ENCODE data around the gene BTBD2. TPM values are rescaled to one million over a fixed set of nuclear protein-coding genes. Genes with fewer than 3 reads are reported as not detected.

BTBD2 gene
- total RNA-seq, 5 donors from 2014 or later (not counting 1 experiment from before 2014, with no cell fraction given) = 52.2 to 79.8 (median 73.6) TPM

DNA sequence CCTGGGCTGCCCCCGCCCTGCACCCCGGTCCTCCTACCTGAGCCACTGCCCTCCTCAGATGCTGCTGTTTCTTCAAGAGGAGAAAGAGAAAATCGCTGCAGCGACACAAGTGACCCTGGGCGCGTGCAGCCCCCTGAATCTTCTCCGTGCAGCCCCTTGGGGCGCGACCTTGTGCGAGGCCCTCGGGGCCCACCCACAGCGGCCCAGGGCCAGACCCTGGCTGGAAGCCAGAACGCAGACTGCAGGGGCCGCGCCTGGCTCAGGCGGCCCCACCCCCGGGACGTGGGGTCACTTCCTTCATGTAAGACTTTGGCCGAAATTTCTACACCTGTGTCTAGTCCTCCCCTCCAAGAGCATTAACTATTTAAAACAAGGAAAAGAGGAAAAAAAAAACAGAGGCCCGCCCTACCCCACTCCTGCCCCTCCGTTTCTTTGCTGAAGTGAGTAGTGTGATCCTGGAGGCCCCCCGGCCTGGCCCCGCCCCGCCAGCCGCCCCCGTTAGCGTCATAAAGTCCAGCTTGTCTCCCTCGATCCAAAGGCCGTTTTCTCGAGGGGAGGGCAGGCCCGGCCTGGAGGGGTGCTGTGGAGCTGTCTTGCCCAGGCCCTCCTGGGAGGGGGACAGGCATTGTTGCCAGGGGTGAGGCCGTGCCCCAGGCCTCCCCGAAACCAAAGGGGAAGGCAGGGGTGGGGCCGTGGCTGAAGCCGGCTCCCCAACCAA is 35.3 kb downstream of the BTBD2 start:
- DNase-seq (no peak), ATAC-seq (replicated peaks in 1 of 4) (no peak)
- Mint-ChIP-seq H3K4me3 (no peak overlapping the region), H3K36me3 (peaks cover 22% of the 10 kb centered on the region), H3K27ac (no peak overlapping the region), H3K9me3 (no peaks in the 10 kb centered on the region), H3K27me3 (no peaks in the 10 kb centered on the region), H3K4me1 (no peaks in the 10 kb centered on the region)
- Histone ChIP-seq H3K9me3 (no peaks in the 10 kb centered on the region), H3K4me3 (ENCODE audit: control insufficient read depth in 1 of 2, extremely low read depth in 1 of 2, low read length in 1 of 2) (no peak overlapping the region), H3K27me3 (replicated peaks in 1 of 2; ENCODE audit: control insufficient read depth in 2 of 2, extremely low read depth in 1 of 2, insufficient read depth in 2 of 2, low read length in 1 of 2) (no peaks in the 10 kb centered on the region), H3K27ac (ENCODE audit: low read length) (no peak overlapping the region), H3K36me3 (ENCODE audit: control insufficient read depth in 2 of 2, extremely low read depth in 1 of 2, insufficient read depth in 1 of 2, low read length in 1 of 2) (peaks cover 13 to 57% of the 10 kb centered on the region in 2 donors), H3K4me1 (ENCODE audit: control insufficient read depth in 1 of 2, extremely low read depth in 1 of 2, insufficient read depth in 2 of 2, low read length in 2 of 2) (no peaks in the 10 kb centered on the region)
- ChIA-PET POLR2A (no interaction called here), CTCF (no interaction called here)
- WGBS (ENCODE audit: insufficient coverage) = 96% methylated on average over 26 of the region's 35 CpGs

DNA sequence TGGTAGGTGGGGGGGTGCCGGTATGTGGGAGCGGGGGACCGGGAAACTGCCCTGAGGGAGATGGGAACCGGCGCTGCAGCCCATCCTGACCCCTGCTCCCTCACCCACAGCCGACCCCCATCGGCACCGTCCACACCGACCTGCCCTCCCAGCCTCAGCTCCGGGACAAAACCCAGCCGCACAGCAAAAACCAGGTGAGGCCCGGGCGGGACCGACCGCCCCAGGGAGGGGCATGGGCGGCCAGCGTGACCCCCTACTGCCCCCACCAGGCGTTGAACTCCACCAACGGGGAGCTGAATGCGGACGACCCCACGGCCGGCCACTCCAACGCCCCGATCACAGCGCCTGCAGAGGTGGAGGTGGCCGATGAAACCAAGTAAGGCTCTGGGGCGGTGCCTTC is 35.9 kb downstream of the BTBD2 start:
- Mint-ChIP-seq H3K9me3 (no peaks in the 10 kb centered on the region), H3K4me3 (no peak overlapping the region), H3K4me1 (no peaks in the 10 kb centered on the region), H3K27ac (no peak overlapping the region), H3K27me3 (no peaks in the 10 kb centered on the region), H3K36me3 (peaks cover 21% of the 10 kb centered on the region)
- Histone ChIP-seq H3K27me3 (replicated peaks in 1 of 2; ENCODE audit: control insufficient read depth in 2 of 2, extremely low read depth in 1 of 2, insufficient read depth in 2 of 2, low read length in 1 of 2) (no peaks in the 10 kb centered on the region), H3K36me3 (ENCODE audit: control insufficient read depth in 2 of 2, extremely low read depth in 1 of 2, insufficient read depth in 1 of 2, low read length in 1 of 2) (peaks cover 18 to 57% of the 10 kb centered on the region in 2 donors), H3K4me3 (ENCODE audit: control insufficient read depth in 1 of 2, extremely low read depth in 1 of 2, low read length in 1 of 2) (no peak overlapping the region), H3K27ac (ENCODE audit: low read length) (no peak overlapping the region), H3K9me3 (no peaks in the 10 kb centered on the region), H3K4me1 (ENCODE audit: control insufficient read depth in 1 of 2, extremely low read depth in 1 of 2, insufficient read depth in 2 of 2, low read length in 2 of 2) (peaks cover 0 to 1% of the 10 kb centered on the region in 2 experiments)
- no peak for ATAC-seq (replicated peaks in 1 of 4)
- no peak for DNase-seq
- ChIA-PET CTCF (no interaction called here), POLR2A (no interaction called here)
- 98% methylated on average over 8 of the region's 28 CpGs for WGBS (ENCODE audit: insufficient coverage)

GRCh38 chr19:1979017-1979416 is 36.5 kb downstream of the BTBD2 start:
- Mint-ChIP-seq H3K27ac (no peak overlapping the region), H3K4me1 (no peaks in the 10 kb centered on the region), H3K36me3 (peaks cover 21% of the 10 kb centered on the region), H3K27me3 (no peaks in the 10 kb centered on the region), H3K9me3 (no peaks in the 10 kb centered on the region), H3K4me3 (no peak overlapping the region)
- no peak for ATAC-seq (replicated peaks in 1 of 4)
- no peaks in the 10 kb centered on the region for H3K9me3 ChIP-seq
- ChIA-PET CTCF (no interaction called here), POLR2A (no interaction called here)
- H3K27ac ChIP-seq (ENCODE audit: low read length) = no peak overlapping the region
- no peak for DNase-seq
- H3K27me3 ChIP-seq (replicated peaks in 1 of 2; ENCODE audit: control insufficient read depth in 2 of 2, extremely low read depth in 1 of 2, insufficient read depth in 2 of 2, low read length in 1 of 2) = no peaks in the 10 kb centered on the region
- no peak overlapping the region for H3K4me3 ChIP-seq (ENCODE audit: control insufficient read depth in 1 of 2, extremely low read depth in 1 of 2, low read length in 1 of 2)
- peaks cover 0 to 7% of the 10 kb centered on the region in 2 experiments for H3K4me1 ChIP-seq (ENCODE audit: control insufficient read depth in 1 of 2, extremely low read depth in 1 of 2, insufficient read depth in 2 of 2, low read length in 2 of 2)
- WGBS (ENCODE audit: insufficient coverage) = 98% methylated on average over 32 of the region's 43 CpGs
- peaks cover 22 to 62% of the 10 kb centered on the region in 2 donors for H3K36me3 ChIP-seq (ENCODE audit: control insufficient read depth in 2 of 2, extremely low read depth in 1 of 2, insufficient read depth in 1 of 2, low read length in 1 of 2)

DNA sequence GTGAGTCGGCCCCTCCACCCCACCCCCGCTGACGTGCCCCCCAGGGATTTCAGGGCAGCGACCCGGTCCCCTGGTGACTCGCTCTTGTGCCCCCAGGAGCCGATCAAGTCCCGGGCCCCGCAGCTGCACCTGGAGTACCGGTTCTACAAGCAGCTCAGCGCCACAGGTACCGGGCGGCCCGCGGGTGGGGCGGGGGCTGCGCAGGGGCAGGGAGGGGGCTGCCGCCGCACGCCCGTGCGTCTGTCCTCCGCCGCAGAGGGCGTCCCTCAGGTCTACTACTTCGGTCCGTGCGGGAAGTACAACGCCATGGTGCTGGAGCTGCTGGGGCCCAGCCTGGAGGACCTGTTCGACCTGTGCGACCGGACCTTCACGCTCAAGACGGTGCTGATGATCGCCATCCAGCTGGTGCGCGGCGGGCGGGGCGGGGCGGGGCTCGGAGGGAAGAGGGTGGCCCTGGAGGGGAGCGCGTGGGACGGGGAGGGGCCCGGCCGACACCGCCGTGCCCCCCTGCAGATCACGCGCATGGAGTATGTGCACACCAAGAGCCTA is 37.1 kb downstream of the BTBD2 start:
- H3K27me3 Mint-ChIP-seq = no peaks in the 10 kb centered on the region
- WGBS (ENCODE audit: insufficient coverage) = 97% methylated on average over 45 of the region's 51 CpGs
- H3K9me3 Mint-ChIP-seq = no peaks in the 10 kb centered on the region
- ATAC-seq (replicated peaks in 1 of 4) (no peak), DNase-seq (no peak)
- CTCF ChIA-PET = no interaction called here
- H3K4me3 Mint-ChIP-seq = no peak overlapping the region
- Histone ChIP-seq H3K27ac (ENCODE audit: low read length) (no peak overlapping the region), H3K27me3 (replicated peaks in 1 of 2; ENCODE audit: control insufficient read depth in 2 of 2, extremely low read depth in 1 of 2, insufficient read depth in 2 of 2, low read length in 1 of 2) (no peaks in the 10 kb centered on the region), H3K36me3 (ENCODE audit: control insufficient read depth in 2 of 2, extremely low read depth in 1 of 2, insufficient read depth in 1 of 2, low read length in 1 of 2) (peaks cover 22 to 62% of the 10 kb centered on the region in 2 donors), H3K9me3 (no peaks in the 10 kb centered on the region), H3K4me1 (ENCODE audit: control insufficient read depth in 1 of 2, extremely low read depth in 1 of 2, insufficient read depth in 2 of 2, low read length in 2 of 2) (peaks cover 0 to 8% of the 10 kb centered on the region in 2 experiments), H3K4me3 (ENCODE audit: control insufficient read depth in 1 of 2, extremely low read depth in 1 of 2, low read length in 1 of 2) (no peak overlapping the region)
- POLR2A ChIA-PET = no interaction called here
- no peak overlapping the region for H3K27ac Mint-ChIP-seq
- H3K4me1 Mint-ChIP-seq = peaks cover 0 to 2% (median 2%) of the 10 kb centered on the region in 3 donors
- peaks cover 21% of the 10 kb centered on the region for H3K36me3 Mint-ChIP-seq

DNA sequence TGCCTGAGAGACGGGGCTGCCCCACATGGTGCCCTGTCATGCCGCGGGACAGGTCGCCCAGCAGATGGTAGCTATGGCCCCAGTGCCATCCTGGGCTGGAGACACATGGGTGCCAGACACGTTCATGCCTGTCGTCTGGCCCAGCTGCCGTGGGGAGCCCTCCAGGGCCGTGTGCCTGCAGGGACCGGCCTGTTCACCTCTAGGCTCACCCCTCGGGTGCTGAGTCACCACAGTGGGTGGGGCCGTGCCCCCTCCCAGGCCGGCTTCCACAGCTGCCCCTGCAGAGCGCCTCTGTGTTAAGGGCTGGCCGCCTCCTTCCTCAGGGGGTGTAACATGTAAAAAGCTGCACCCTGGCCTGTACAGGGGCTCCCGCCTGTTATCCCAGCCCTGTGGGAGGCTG is 38.4 kb downstream of the BTBD2 start:
- Histone ChIP-seq H3K9me3 (no peaks in the 10 kb centered on the region), H3K27ac (ENCODE audit: low read length) (no peak overlapping the region), H3K4me3 (ENCODE audit: control insufficient read depth in 1 of 2, extremely low read depth in 1 of 2, low read length in 1 of 2) (no peak overlapping the region), H3K36me3 (ENCODE audit: control insufficient read depth in 2 of 2, extremely low read depth in 1 of 2, insufficient read depth in 1 of 2, low read length in 1 of 2) (peaks cover 19 to 56% of the 10 kb centered on the region in 2 donors), H3K27me3 (replicated peaks in 1 of 2; ENCODE audit: control insufficient read depth in 2 of 2, extremely low read depth in 1 of 2, insufficient read depth in 2 of 2, low read length in 1 of 2) (no peaks in the 10 kb centered on the region), H3K4me1 (ENCODE audit: control insufficient read depth in 1 of 2, extremely low read depth in 1 of 2, insufficient read depth in 2 of 2, low read length in 2 of 2) (peaks cover 0 to 8% of the 10 kb centered on the region in 2 experiments)
- DNase-seq (no peak), ATAC-seq (replicated peaks in 1 of 4) (no peak)
- ChIA-PET CTCF (interaction anchor here in 1 of 2 donors (0.6 kb wide), 1 partner anchor 12 kb away, joined by 3 read pairs; no protein-coding TSS in a partner anchor), POLR2A (no interaction called here)
- Mint-ChIP-seq H3K9me3 (no peaks in the 10 kb centered on the region), H3K27me3 (no peaks in the 10 kb centered on the region), H3K36me3 (peaks cover 16% of the 10 kb centered on the region), H3K4me1 (peaks cover 0 to 9% (median 7%) of the 10 kb centered on the region in 3 donors), H3K4me3 (no peak overlapping the region), H3K27ac (no peak overlapping the region)
- WGBS (ENCODE audit: insufficient coverage) = 95% methylated on average over 13 of the region's 15 CpGs

GRCh38 chr19:1975162-1975480 is 40.4 kb downstream of the BTBD2 start:
- H3K4me1 Mint-ChIP-seq = peaks cover 0 to 10% (median 10%) of the 10 kb centered on the region in 3 donors
- H3K27me3 Mint-ChIP-seq = no peaks in the 10 kb centered on the region
- no peak for ATAC-seq (replicated peaks in 1 of 4)
- POLR2A ChIA-PET = interaction anchor here in 1 of 2 donors (0.7 kb wide), 1 partner anchor 67 kb away, joined by 3 read pairs; no protein-coding TSS in a partner anchor
- Histone ChIP-seq H3K27me3 (replicated peaks in 1 of 2; ENCODE audit: control insufficient read depth in 2 of 2, extremely low read depth in 1 of 2, insufficient read depth in 2 of 2, low read length in 1 of 2) (no peaks in the 10 kb centered on the region), H3K27ac (ENCODE audit: low read length) (no peak overlapping the region), H3K4me3 (ENCODE audit: control insufficient read depth in 1 of 2, extremely low read depth in 1 of 2, low read length in 1 of 2) (no peak overlapping the region), H3K4me1 (ENCODE audit: control insufficient read depth in 1 of 2, extremely low read depth in 1 of 2, insufficient read depth in 2 of 2, low read length in 2 of 2) (peaks cover 0 to 18% of the 10 kb centered on the region in 2 experiments), H3K36me3 (ENCODE audit: control insufficient read depth in 2 of 2, extremely low read depth in 1 of 2, insufficient read depth in 1 of 2, low read length in 1 of 2) (peaks cover 10 to 49% of the 10 kb centered on the region in 2 donors), H3K9me3 (no peaks in the 10 kb centered on the region)
- H3K27ac Mint-ChIP-seq = no peak overlapping the region
- CTCF ChIA-PET = no interaction called here
- H3K4me3 Mint-ChIP-seq = no peak overlapping the region
- no peak for DNase-seq
- 97% methylated on average over 20 of the region's 20 CpGs for WGBS (ENCODE audit: insufficient coverage)
- H3K9me3 Mint-ChIP-seq = no peaks in the 10 kb centered on the region
- H3K36me3 Mint-ChIP-seq = peaks cover 6% of the 10 kb centered on the region

All from T-cell (primary cell).